PC-3 (cell line): ENCODE measurements around the gene UQCRC2. TPM values are rescaled to one million over a fixed set of nuclear protein-coding genes. Genes with fewer than 3 reads are reported as not detected.

Experiments used
- ATAC-seq: fragments of 200-7000 bp; cut with Tn5 transposase; 2 replicates; pipeline ENCODE4 v1.9.1; 2020; ENCODE audit warnings: mild to moderate bottlenecking, moderate library complexity
- BruUV-seq: library from RNA; stranded (reverse); fragments of 400-500 nt; replicated peaks from 2 replicates; lab custom pipeline; 2021; lab: Mats Ljungman, UMichigan
- CTCF ChIA-PET: fragments of 300-600 bp; sonication (Branson Sonifier 250); formaldehyde crosslinking; loops from one replicate; lab custom pipeline; 2022; ENCODE audit warnings: antibody characterized with exemption; lab: Charles Lee
- POLR2A ChIA-PET: fragments of 300-600 bp; sonication (Branson Sonifier 250); formaldehyde crosslinking; loops from one replicate; lab custom pipeline; 2022; ENCODE audit warnings: antibody characterized with exemption; ENCODE audit not compliant: unreplicated experiment; lab: Charles Lee
- DNase-seq: peaks from one replicate; pipeline ENCODE4 v3.0.0-alpha.2; 2015
- H2AFZ ChIP-seq: fragments of 300-600 bp; sonication (generic); 2 replicates; pipeline ENCODE4 v1.6.0; 2016; ENCODE audit warnings: antibody characterized with exemption, low read length
- H3F3A ChIP-seq: fragments of 300-600 bp; sonication (generic); one replicate; pipeline ENCODE4 v1.6.0; 2017; ENCODE audit warnings: antibody characterized with exemption, low read length, control low read depth, mild to moderate bottlenecking; ENCODE audit not compliant: unreplicated experiment
- H3K27ac ChIP-seq: fragments of 300-600 bp; sonication (generic); 2 replicates; pipeline ENCODE4 v1.5.1; 2016; ENCODE audit warnings: mild to moderate bottlenecking, low read length
- H3K27me3 ChIP-seq: fragments of 300-600 bp; sonication (generic); 2 replicates; pipeline ENCODE4 v1.6.1; 2016; ENCODE audit warnings: low read length, mixed read lengths
- H3K36me3 ChIP-seq: fragments of 300-600 bp; sonication (generic); 2 replicates; pipeline ENCODE4 v1.6.1; 2016; ENCODE audit warnings: low read depth, mixed run types, low read length, mixed read lengths
- H3K4me1 ChIP-seq: fragments of 300-600 bp; sonication (generic); 2 replicates; pipeline ENCODE4 v1.5.1; 2016; ENCODE audit warnings: low read length; ENCODE audit not compliant: insufficient read depth
- H3K4me2 ChIP-seq: fragments of 300-600 bp; sonication (generic); 2 replicates; pipeline ENCODE4 v1.6.0; 2016; ENCODE audit warnings: low read length
- H3K4me3 ChIP-seq: fragments of 300-600 bp; sonication (generic); 2 replicates; pipeline ENCODE4 v1.5.1; 2016; ENCODE audit warnings: mild to moderate bottlenecking, low read length, mixed read lengths
- H3K79me2 ChIP-seq: fragments of 300-600 bp; sonication (generic); 2 replicates; pipeline ENCODE4 v1.6.1; 2017; ENCODE audit warnings: low read length, mixed read lengths
- H3K9ac ChIP-seq: fragments of 300-600 bp; sonication (generic); 2 replicates; pipeline ENCODE4 v1.6.0; 2016; ENCODE audit warnings: mild to moderate bottlenecking, low read length
- H3K9me2 ChIP-seq: fragments of 300-600 bp; sonication (generic); replicated peaks from 2 replicates; pipeline ENCODE4 v1.6.1; 2016; ENCODE audit warnings: mixed run types, low read length, mixed read lengths
- H3K9me3 ChIP-seq: fragments of 300-600 bp; sonication (generic); 2 replicates; pipeline ENCODE4 v1.6.1; 2016; ENCODE audit warnings: low read length, mixed read lengths
- H4K20me1 ChIP-seq: fragments of 300-600 bp; sonication (generic); 2 replicates; pipeline ENCODE4 v1.6.1; 2016; ENCODE audit warnings: low read length, mixed read lengths
- CTCF ChIP-seq: fragments of 300-600 bp; sonication (generic); conservative IDR thresholded peaks from 2 replicates; pipeline ENCODE4 v1.5.1; 2017; ENCODE audit warnings: antibody characterized with exemption, low read depth, mild to moderate bottlenecking, low read length
- EZH2 ChIP-seq: fragments of 300-600 bp; sonication (generic); IDR thresholded peaks from one replicate; pipeline ENCODE4 v1.6.1; 2017; ENCODE audit warnings: antibody characterized with exemption, mild to moderate bottlenecking, low read length; ENCODE audit not compliant: unreplicated experiment
- EZH2phosphoT487 ChIP-seq: fragments of 300-600 bp; sonication (generic); IDR thresholded peaks from 2 replicates; pipeline ENCODE4 v1.6.1; 2018; ENCODE audit warnings: mild to moderate bottlenecking, antibody characterized with exemption, low read length, borderline replicate concordance
- intact Hi-C: fragments of 100-400 bp; cut with micrococcal nuclease; formaldehyde crosslinking; loops from 2 replicates; pipeline ENCODE4 v1.9.0; 2023
- total RNA-seq: library from RNA; depleted of rRNA; stranded (reverse); fragments of >200 nt; gene quantifications from 2 replicates; pipeline ENCODE4 v1.2.3, GENCODE V29; 2014

UQCRC2 gene
- total RNA-seq, 1 experiment from 2014 or later = 116 TPM

GRCh38 chr16:21994856-21995465 lies 41.8 kb downstream of the UQCRC2 start:
- ATAC-seq = no peak
- no peaks in the 10 kb centered on the region for H3K27me3 ChIP-seq
- no peaks in the 10 kb centered on the region for H4K20me1 ChIP-seq
- no peaks in the 10 kb centered on the region for H3K36me3 ChIP-seq
- no peaks in the 10 kb centered on the region for H3F3A ChIP-seq
- BruUV-seq = no TSS peak
- intact Hi-C loops = no loop called here
- H3K27ac ChIP-seq = no peak overlapping the region
- ChIA-PET CTCF (no interaction called here), POLR2A (no interaction called here)
- TF ChIP-seq EZH2phosphoT487 (no peak), EZH2 (no peak), CTCF (no peak)
- no peaks in the 10 kb centered on the region for H3K9me3 ChIP-seq
- no peaks in the 10 kb centered on the region for H3K79me2 ChIP-seq
- DNase-seq = no peak
- no peak overlapping the region for H3K9ac ChIP-seq
- H2AFZ ChIP-seq = no peak overlapping the region
- H3K4me1 ChIP-seq = peaks cover 6% of the 10 kb centered on the region
- H3K4me3 ChIP-seq = no peak overlapping the region
- H3K9me2 ChIP-seq = no peaks in the 10 kb centered on the region
- H3K4me2 ChIP-seq = no peak overlapping the region

DNA sequence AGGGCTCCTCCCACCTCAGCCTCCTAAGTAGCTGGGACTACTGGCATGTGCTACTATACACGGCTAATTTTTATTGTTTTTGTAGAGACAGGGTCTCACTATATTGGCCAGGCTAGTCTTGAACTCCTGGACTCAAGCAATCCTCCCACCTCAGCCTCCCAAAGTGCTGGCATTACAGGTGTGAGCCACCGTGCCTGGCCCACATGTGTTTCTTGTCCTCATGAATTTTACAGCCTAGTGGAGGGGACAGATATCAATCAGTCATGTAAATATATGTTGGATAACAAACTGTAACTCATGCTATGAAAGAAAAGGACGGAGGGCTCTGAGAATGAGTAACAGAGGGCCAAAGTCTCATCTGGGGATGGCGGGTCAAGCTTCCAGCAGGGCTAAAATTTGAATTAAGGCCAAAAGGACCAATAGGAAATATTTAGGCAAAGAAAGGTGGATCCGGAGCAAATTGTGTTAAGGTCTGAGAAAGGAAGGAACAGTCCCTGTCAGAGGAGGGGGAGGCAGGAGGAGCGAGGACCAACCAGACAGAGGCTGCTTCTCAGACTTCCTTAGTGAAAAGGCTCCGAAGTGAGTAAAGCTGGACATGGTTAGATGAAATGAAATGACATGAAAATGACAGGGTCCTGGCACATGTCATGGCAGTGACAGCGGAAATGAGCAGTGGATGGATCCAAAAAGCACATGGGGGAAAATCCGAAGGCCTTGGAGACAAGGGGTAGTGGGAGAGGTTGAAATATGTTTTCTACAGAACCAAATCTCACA lies 43.9 kb downstream of the UQCRC2 start:
- no TSS peak for BruUV-seq
- ATAC-seq = no peak
- CTCF ChIA-PET = interaction anchor here (0.6 kb wide), 1 partner anchor 208 kb away, joined by 4 read pairs; no protein-coding TSS in a partner anchor

More for the DNA sequence above, 43.9 kb downstream of the UQCRC2 start:
- no peaks in the 10 kb centered on the region for H3K36me3 ChIP-seq
- DNase-seq = no peak
- intact Hi-C loops = no loop called here
- peaks cover 20% of the 10 kb centered on the region for H3K4me1 ChIP-seq
- no peaks in the 10 kb centered on the region for H3K9me3 ChIP-seq
- no peak overlapping the region for H2AFZ ChIP-seq
- H3K27me3 ChIP-seq = no peaks in the 10 kb centered on the region
- no peaks in the 10 kb centered on the region for H3K9me2 ChIP-seq
- H3K4me3 ChIP-seq = no peak overlapping the region
- H4K20me1 ChIP-seq = no peaks in the 10 kb centered on the region
- H3K79me2 ChIP-seq = no peaks in the 10 kb centered on the region
- no peak overlapping the region for H3K4me2 ChIP-seq
- H3K27ac ChIP-seq = no peak overlapping the region
- TF ChIP-seq EZH2phosphoT487 (no peak), EZH2 (no peak), CTCF (no peak)
- POLR2A ChIA-PET = no interaction called here
- H3F3A ChIP-seq = no peaks in the 10 kb centered on the region
- H3K9ac ChIP-seq = no peak overlapping the region
